OCI-LY1 (cell line): ENCODE measurements around the gene IRF8.
A peak's percentile ranks its signal among the peaks of the same experiment; 100 is the strongest.
"Not testable (repeated sequence)": the region's sequence is repeated elsewhere in the genome, so short reads cannot be mapped to it uniquely, and the experiment has no call there.

ENCODE experiments used
- H2AFZ ChIP-seq: fragments of 200-600 bp; sonication (generic), shearing (Covaris generic); 2 replicates; pipeline ENCODE4 v1.6.0; 2014; ENCODE audit warnings: antibody characterized with exemption, mild to moderate bottlenecking, low read length
- H3F3A ChIP-seq: fragments of 200-600 bp; sonication (generic), shearing (Covaris generic); 2 replicates; pipeline ENCODE4 v1.6.0; 2014; ENCODE audit warnings: mild to moderate bottlenecking, antibody characterized with exemption, low read length, moderate library complexity; ENCODE audit not compliant: insufficient read depth
- H3K27ac ChIP-seq: fragments of 200-600 bp; sonication (generic); 2 replicates; pipeline ENCODE4 v1.5.1; 2014; ENCODE audit warnings: low read length, mixed run types, mild to moderate bottlenecking, low read depth; ENCODE audit not compliant: poor library complexity, severe bottlenecking
- H3K27me3 ChIP-seq: fragments of 200-600 bp; sonication (generic); 2 replicates; pipeline ENCODE4 v1.6.0; 2014; ENCODE audit warnings: antibody characterized with exemption, mild to moderate bottlenecking, low read length, moderate library complexity; ENCODE audit not compliant: insufficient read depth
- H3K36me3 ChIP-seq: fragments of 200-600 bp; sonication (generic); 2 replicates; pipeline ENCODE4 v1.6.1; 2014; ENCODE audit warnings: mild to moderate bottlenecking, antibody characterized with exemption, low read length, moderate library complexity, mixed read lengths; ENCODE audit not compliant: insufficient read depth
- H3K4me1 ChIP-seq: fragments of 200-600 bp; sonication (generic); 2 replicates; pipeline ENCODE4 v1.5.1; 2014; ENCODE audit warnings: mild to moderate bottlenecking, low read length, moderate library complexity; ENCODE audit not compliant: insufficient read depth, severe bottlenecking
- H3K4me2 ChIP-seq: fragments of 200-600 bp; sonication (generic), shearing (Covaris generic); 2 replicates; pipeline ENCODE4 v1.6.1; 2014; ENCODE audit warnings: low read length
- H3K4me3 ChIP-seq: fragments of 200-600 bp; sonication (generic); 2 replicates; pipeline ENCODE4 v1.5.1; 2014; ENCODE audit warnings: low read length, low read depth, mild to moderate bottlenecking, mixed read lengths; ENCODE audit not compliant: poor library complexity, severe bottlenecking
- H3K79me2 ChIP-seq: fragments of 200-600 bp; shearing (Covaris generic); 2 replicates; pipeline ENCODE4 v1.6.1; 2016; ENCODE audit warnings: mixed run types, low read length, mixed read lengths; ENCODE audit not compliant: insufficient read depth
- H3K9ac ChIP-seq: fragments of 200-600 bp; sonication (generic), shearing (Covaris generic); 2 replicates; pipeline ENCODE4 v1.6.1; 2014; ENCODE audit warnings: mild to moderate bottlenecking, low read length, mixed read lengths
- H3K9me2 ChIP-seq: fragments of 200-600 bp; sonication (generic), shearing (Covaris generic); 2 replicates; pipeline ENCODE4 v1.6.1; 2014; ENCODE audit warnings: low read depth, mild to moderate bottlenecking, low read length, mixed read lengths
- H3K9me3 ChIP-seq: fragments of 200-600 bp; shearing (Covaris generic); 2 replicates; pipeline ENCODE4 v1.6.1; 2014; ENCODE audit warnings: low read length, mixed read lengths
- H4K20me1 ChIP-seq: fragments of 200-600 bp; sonication (generic), shearing (Covaris generic); 2 replicates; pipeline ENCODE4 v1.6.0; 2016; ENCODE audit warnings: mild to moderate bottlenecking, low read length; ENCODE audit not compliant: insufficient read depth
- CTCF ChIP-seq: fragments of 200-600 bp; sonication (generic), shearing (Covaris generic); IDR thresholded peaks from 2 replicates; pipeline ENCODE4 v1.5.1; 2017; ENCODE audit warnings: mild to moderate bottlenecking, antibody characterized with exemption, low read length, moderate library complexity, mixed read lengths
- EZH2 ChIP-seq: fragments of 200-600 bp; sonication (generic), shearing (Covaris generic); IDR thresholded peaks from 2 replicates; pipeline ENCODE4 v1.8.0; 2017; ENCODE audit warnings: borderline replicate concordance, mixed run types, mild to moderate bottlenecking, antibody characterized with exemption, low read length, moderate library complexity, mixed read lengths

Gene IRF8

DNA sequence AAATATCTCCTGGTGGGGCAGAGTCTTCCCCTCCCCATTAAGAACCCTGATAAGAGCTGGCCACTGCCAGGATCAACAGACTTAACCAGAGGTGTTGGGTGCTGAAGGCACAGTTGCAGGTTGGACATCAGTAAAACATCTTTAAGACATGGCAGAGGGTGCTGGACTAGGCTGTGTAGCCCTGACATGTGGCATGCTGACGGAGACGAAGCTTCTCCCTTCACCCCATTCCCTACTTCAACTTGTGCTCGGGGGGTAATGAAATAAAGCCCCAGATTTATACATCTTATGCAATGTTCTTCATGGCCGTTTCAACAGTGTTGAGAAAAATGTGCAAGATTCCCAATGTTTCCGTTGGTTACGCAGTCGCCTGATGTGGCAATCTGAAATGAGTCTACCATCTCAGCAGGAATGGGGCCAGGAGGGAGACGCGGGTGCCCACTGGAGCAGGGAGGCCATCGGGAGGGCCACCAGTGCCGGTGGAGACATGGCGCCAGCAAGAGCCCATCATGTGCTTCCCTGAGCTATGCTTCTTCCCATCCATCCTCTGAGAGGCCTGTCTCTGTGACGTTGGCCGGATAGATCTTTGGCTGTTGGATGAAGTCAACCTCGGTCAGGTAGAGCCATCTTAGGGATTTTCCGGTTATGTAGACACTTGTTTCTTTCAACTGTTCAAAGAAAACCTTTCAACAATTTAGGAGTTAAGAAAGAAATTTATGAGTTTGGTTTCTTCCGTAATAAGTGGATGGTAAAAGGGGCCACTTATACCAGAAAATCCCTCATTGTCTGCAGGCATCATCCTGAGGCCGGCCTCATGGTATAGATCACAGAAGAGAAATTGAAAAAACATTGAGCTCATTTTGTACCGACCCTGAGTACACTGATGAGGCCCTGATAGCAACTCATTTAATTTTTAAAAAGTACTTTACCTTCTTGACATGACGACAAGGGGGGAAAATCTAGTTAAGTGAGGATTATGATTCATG is 6.4 kb downstream of the IRF8 start:
- Histone ChIP-seq H3F3A (peaks cover 5% of the 10 kb centered on the region), H3K79me2 (peaks cover 18% of the 10 kb centered on the region), H3K4me3 (peak overlapping the region; percentile 63), H3K27me3 (no peaks in the 10 kb centered on the region), H4K20me1 (no peaks in the 10 kb centered on the region), H3K27ac (peak overlapping the region; percentile 94), H3K36me3 (peaks cover 72% of the 10 kb centered on the region), H3K4me2 (peak overlapping the region; percentile 79), H2AFZ (no peak overlapping the region), H3K4me1 (peaks cover 96% of the 10 kb centered on the region), H3K9me2 (no peaks in the 10 kb centered on the region), H3K9me3 (no peaks in the 10 kb centered on the region), H3K9ac (peak overlapping the region; percentile 60; the same call in 1 of the 2 replicates)
- no peak for TF ChIP-seq CTCF
- TF ChIP-seq EZH2 = no peak

- peak overlapping the region; percentile 79 for H3K4me2 ChIP-seq
- peaks cover 99% of the 10 kb centered on the region for H3K4me1 ChIP-seq
- peaks cover 5% of the 10 kb centered on the region for H3F3A ChIP-seq
- no peaks in the 10 kb centered on the region for H4K20me1 ChIP-seq
- peaks cover 77% of the 10 kb centered on the region for H3K36me3 ChIP-seq
- H2AFZ ChIP-seq = no peak overlapping the region
- no peaks in the 10 kb centered on the region for H3K9me2 ChIP-seq
- H3K9me3 ChIP-seq = no peaks in the 10 kb centered on the region
- TF ChIP-seq EZH2 = no peak
- TF ChIP-seq CTCF = no peak
- H3K4me3 ChIP-seq = peak overlapping the region; percentile 63
- H3K9ac ChIP-seq = peak overlapping the region; percentile 27; the same call in 1 of the 2 replicates
- H3K27ac ChIP-seq = peak overlapping the region; percentile 94
- no peaks in the 10 kb centered on the region for H3K27me3 ChIP-seq
- H3K79me2 ChIP-seq = peaks cover 9% of the 10 kb centered on the region; the same call in 1 of the 2 replicates
Observed at GRCh38 chr16:85906349-85906748, 7.4 kb downstream of the IRF8 start.

DNA sequence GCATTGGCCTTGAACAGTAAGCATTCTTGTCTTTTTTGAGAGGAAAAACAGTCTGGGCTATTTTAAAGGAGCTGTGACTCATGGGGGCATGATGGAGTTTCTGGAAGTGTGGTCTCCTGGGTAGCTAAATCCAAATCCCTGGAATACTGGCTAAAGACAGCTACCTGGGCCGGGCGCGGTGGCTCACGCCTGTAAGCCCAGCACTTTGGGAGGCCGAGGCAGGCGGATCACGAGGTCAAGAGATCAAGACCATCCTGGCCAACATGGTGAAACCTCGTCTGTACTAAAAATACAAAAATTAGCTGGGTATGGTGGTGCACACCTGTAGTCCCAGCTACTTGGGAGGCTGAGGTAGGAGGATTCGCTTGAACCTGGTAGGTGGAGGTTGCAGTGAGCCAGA is 8.3 kb downstream of the IRF8 start:
- peaks cover 77% of the 10 kb centered on the region for H3K36me3 ChIP-seq
- not testable (repeated sequence) for H3K9me3 ChIP-seq, H3K27me3 ChIP-seq, H3K9me2 ChIP-seq, H2AFZ ChIP-seq, H4K20me1 ChIP-seq, H3K79me2 ChIP-seq, H3F3A ChIP-seq
- peak overlapping the region; percentile 94 for H3K27ac ChIP-seq
- H3K9ac ChIP-seq = peak overlapping the region; percentile 27; the same call in 1 of the 2 replicates
- peak overlapping the region; percentile 79; the same call in 1 of the 2 replicates for H3K4me2 ChIP-seq
- H3K4me1 ChIP-seq = peaks cover 100% of the 10 kb centered on the region
- H3K4me3 ChIP-seq = peak overlapping the region; percentile 63
